ENCODE results near the gene TUSC2.

TUSC2 gene

DNA sequence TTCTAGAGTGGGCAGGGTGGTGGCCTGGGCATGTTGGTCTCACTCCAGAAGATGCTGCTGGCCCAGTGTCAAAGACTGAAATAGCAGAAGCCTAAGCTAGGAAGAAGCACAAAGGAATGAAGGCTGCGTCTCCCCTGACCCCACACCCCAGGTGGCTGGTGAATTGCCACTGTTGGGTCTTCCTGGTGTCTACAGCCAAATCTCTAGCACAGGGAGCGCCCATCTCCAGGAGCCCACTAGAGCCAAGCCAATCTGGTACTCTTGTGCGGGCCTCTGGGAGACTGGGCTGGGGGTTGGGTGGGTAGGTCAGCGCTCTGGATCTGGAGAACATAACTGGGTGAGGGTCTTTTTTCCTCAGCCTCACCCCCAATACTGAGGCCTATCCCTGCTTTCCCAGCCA lies 894 bp downstream of the TUSC2 start:
- Mint-ChIP-seq H3K36me3 (ENCODE audit: low read depth) (peaks cover 7% of the 10 kb centered on the region), H3K27ac (no peak overlapping the region), H3K9me3 (no peaks in the 10 kb centered on the region), H3K27me3 (ENCODE audit: low read depth, poor library complexity) (peaks cover 6% of the 10 kb centered on the region), H3K4me1 (peaks cover 34% of the 10 kb centered on the region), H3K4me3 (peak overlapping the region; percentile 94)
- DNase-seq: no peak
- TF ChIP-seq, protein P1, sequence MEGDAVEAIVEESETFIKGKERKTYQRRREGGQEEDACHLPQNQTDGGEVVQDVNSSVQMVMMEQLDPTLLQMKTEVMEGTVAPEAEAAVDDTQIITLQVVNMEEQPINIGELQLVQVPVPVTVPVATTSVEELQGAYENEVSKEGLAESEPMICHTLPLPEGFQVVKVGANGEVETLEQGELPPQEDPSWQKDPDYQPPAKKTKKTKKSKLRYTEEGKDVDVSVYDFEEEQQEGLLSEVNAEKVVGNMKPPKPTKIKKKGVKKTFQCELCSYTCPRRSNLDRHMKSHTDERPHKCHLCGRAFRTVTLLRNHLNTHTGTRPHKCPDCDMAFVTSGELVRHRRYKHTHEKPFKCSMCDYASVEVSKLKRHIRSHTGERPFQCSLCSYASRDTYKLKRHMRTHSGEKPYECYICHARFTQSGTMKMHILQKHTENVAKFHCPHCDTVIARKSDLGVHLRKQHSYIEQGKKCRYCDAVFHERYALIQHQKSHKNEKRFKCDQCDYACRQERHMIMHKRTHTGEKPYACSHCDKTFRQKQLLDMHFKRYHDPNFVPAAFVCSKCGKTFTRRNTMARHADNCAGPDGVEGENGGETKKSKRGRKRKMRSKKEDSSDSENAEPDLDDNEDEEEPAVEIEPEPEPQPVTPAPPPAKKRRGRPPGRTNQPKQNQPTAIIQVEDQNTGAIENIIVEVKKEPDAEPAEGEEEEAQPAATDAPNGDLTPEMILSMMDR (IDR thresholded peaks at IDR 0.05): no peak

DNA sequence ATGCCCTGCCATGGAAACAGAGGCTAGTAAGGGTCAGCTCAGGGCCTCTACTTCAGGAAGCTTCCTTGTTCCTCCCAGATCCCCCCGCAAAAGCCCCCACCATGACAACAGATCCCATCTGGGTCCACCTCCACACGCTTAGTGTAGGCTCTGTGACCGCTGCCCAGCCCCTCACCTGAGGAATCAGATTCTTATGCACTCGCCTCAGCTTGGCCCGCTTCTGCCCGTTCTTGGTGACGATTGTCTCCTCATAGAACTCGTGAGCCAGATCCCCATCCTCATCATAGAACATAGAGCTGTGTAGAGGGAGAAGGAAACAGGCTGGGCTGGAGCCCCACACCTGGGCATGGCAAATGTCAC lies 1.9 kb downstream of the TUSC2 start:
- peaks cover 7% of the 10 kb centered on the region for H3K36me3 Mint-ChIP-seq (ENCODE audit: low read depth)
- H3K4me1 Mint-ChIP-seq: peaks cover 34% of the 10 kb centered on the region
- H3K27ac Mint-ChIP-seq: no peak overlapping the region
- peak overlapping the region; percentile 94 for H3K4me3 Mint-ChIP-seq
- TF ChIP-seq, protein P1 (IDR thresholded peaks at IDR 0.05): no peak
- H3K9me3 Mint-ChIP-seq: no peaks in the 10 kb centered on the region
- peaks cover 6% of the 10 kb centered on the region for H3K27me3 Mint-ChIP-seq (ENCODE audit: low read depth, poor library complexity)
- no peak for DNase-seq

DNA sequence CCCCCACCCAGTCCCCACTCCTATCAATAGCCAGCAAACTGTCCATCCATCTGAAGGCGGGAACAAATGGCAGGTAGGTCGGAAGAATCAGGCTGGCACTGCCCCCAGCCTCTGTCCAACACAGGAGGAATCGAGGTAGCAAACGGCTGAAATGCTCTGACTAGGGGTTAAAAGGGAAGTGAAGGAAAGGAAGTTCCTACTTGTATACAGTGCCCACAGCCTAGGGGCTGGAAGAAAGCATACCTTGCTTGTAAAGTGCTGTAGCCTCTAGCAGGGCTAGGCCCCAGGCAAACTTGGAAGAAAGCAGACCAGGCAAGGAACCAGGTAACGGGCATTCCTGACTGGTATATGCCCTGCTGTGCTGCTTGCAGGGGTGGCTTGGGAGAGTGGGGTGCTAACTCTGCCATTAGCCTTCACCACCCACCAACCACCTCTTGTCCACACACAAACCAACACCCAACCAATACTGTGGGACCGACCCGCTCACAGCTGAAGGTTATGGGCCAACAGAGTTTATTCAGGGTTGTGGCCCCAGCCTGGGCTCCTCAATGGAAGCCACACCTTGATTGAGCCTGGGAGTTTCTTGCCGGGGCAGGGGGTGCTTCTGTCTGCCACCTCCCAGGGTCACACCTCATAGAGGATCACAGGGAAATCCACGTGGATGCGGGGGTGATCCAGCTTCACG lies 2.4 kb downstream of the TUSC2 start:
- Mint-ChIP-seq H3K4me3 (peak overlapping the region; percentile 94), H3K36me3 (ENCODE audit: low read depth) (peaks cover 5% of the 10 kb centered on the region), H3K27ac (no peak overlapping the region), H3K4me1 (peaks cover 35% of the 10 kb centered on the region), H3K27me3 (ENCODE audit: low read depth, poor library complexity) (peaks cover 8% of the 10 kb centered on the region), H3K9me3 (no peaks in the 10 kb centered on the region)
- no peak for DNase-seq
- TF ChIP-seq, protein P1 (IDR thresholded peaks at IDR 0.05): no peak

DNA sequence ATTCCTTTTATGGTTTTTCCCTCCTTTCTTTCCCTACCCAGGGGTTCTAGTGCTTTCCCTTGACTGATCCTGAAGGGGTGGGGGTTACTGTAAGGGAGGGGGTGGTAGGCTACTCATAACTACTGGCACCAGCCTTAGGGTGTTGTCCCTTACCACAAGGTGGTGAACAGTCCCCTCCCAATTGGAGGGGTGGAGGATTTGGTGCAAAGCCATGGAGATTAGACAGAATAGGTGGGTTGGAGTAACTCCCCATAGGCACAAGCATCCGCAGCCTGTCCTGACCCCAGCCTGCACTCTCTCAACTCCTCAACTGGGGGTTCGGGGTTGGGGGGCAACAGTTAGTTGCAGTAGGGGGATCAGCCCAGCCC lies 2.9 kb downstream of the TUSC2 start:
- H3K9me3 Mint-ChIP-seq: no peaks in the 10 kb centered on the region
- H3K4me3 Mint-ChIP-seq: no peak overlapping the region
- H3K36me3 Mint-ChIP-seq (ENCODE audit: low read depth): no peaks in the 10 kb centered on the region
- H3K27me3 Mint-ChIP-seq (ENCODE audit: low read depth, poor library complexity): peaks cover 9% of the 10 kb centered on the region
- peaks cover 40% of the 10 kb centered on the region for H3K4me1 Mint-ChIP-seq
- no peak overlapping the region for H3K27ac Mint-ChIP-seq
- TF ChIP-seq, protein P1 (IDR thresholded peaks at IDR 0.05): no peak
- no peak for DNase-seq

DNA sequence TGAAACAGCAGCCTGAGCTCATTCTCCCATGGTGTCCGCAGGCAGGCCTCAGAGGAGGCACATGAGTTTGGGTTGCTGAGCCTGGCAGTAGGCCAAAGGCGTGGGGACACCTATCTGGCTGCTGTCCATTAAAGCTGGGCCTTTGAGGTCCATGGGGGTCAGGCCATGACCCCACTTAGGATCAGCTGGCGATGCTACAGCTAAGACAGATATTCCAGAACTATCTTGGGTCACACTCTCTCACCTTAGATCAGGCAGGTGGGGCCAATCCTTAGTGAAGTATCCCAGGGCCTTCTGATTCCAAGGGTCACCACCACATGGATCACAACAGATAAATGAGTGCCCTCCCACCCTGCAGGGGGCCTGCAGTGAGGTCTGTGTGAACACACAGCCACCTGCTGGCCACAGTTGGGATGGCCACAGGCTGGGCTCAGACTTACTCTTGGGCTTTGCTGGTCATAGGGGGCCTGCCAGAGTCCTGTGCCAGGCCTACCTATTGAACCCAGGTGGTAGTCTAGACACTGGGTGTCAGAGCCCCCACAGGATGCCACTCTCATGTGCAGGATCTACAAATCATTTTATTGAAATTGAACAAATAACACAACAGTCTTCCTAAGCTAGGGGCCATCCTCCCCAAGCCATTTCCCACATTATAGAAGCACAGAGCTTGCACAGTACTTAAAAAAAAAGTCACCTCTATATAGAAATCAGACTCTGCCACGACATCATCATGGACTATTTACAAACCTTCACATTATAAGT lies 3.5 kb downstream of the TUSC2 start:
- no peak overlapping the region for H3K27ac Mint-ChIP-seq
- peak overlapping the region; percentile 34 for H3K4me3 Mint-ChIP-seq

More for the DNA sequence above, 3.5 kb downstream of the TUSC2 start:
- peak; percentile 85 for DNase-seq
- Mint-ChIP-seq H3K36me3 (ENCODE audit: low read depth) (peaks cover 3% of the 10 kb centered on the region), H3K27me3 (ENCODE audit: low read depth, poor library complexity) (peaks cover 9% of the 10 kb centered on the region), H3K4me1 (peaks cover 46% of the 10 kb centered on the region), H3K9me3 (no peaks in the 10 kb centered on the region)
- TF ChIP-seq, protein P1 (IDR thresholded peaks at IDR 0.05): peak; percentile 87
